ENCODE measurements around the gene RNF151. TPM values are rescaled to one million over a fixed set of nuclear protein-coding genes. Genes with fewer than 3 reads are reported as not detected.

The RNF151 gene
- total RNA-seq, 1 donor from 2014 or later = 0.27 TPM

DNA sequence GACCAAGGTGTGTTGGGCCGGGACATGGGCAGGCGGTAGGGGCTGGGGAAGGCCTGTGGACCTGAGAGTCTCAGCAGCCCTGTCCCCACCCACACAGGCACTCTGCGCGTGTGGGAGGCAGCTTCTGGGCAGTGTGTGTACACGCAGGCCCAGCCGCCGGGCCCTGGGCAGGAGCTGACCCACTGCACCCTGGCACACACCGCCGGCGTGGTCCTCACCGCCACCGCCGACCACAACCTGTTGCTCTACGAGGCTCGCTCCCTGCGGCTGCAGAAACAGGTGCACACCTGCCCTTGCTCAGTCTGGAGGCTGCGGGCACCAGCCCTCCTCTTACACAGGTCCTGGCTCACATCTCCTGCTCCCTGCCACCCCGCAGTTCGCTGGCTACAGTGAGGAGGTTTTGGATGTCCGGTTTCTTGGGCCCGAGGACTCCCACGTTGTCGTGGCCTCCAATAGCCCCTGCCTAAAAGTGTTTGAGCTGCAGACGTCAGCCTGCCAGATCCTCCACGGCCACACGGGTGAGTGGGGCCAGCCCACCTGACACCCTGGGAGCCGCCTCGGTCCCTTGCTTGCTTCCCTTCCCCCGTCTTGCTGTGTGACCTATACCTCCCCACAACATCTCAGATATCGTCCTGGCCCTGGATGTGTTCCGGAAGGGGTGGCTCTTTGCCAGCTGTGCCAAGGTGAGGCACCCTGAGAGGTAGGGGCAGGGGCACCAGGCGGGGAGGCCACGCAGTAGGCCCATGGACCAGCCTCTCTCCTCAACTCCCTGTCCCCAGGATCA is 9.0 kb downstream of the RNF151 start:
- intact Hi-C loops (cut with micrococcal nuclease) = no loop called here

DNA sequence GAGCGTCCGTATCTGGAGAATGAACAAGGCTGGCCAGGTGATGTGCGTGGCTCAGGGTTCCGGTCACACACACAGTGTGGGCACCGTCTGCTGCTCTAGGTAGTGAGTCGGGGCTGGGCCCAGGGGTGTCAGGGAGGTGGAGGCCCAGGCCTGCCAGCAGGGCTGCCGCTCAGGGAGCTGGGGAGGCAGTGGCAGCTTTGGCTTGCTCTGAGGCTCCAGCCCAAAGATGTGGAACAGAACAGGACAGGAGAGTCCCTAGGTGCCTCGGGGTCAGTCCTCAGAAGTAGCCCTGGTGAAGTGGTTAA is 9.5 kb downstream of the RNF151 start:
- intact Hi-C loops (cut with micrococcal nuclease) = no loop called here

DNA sequence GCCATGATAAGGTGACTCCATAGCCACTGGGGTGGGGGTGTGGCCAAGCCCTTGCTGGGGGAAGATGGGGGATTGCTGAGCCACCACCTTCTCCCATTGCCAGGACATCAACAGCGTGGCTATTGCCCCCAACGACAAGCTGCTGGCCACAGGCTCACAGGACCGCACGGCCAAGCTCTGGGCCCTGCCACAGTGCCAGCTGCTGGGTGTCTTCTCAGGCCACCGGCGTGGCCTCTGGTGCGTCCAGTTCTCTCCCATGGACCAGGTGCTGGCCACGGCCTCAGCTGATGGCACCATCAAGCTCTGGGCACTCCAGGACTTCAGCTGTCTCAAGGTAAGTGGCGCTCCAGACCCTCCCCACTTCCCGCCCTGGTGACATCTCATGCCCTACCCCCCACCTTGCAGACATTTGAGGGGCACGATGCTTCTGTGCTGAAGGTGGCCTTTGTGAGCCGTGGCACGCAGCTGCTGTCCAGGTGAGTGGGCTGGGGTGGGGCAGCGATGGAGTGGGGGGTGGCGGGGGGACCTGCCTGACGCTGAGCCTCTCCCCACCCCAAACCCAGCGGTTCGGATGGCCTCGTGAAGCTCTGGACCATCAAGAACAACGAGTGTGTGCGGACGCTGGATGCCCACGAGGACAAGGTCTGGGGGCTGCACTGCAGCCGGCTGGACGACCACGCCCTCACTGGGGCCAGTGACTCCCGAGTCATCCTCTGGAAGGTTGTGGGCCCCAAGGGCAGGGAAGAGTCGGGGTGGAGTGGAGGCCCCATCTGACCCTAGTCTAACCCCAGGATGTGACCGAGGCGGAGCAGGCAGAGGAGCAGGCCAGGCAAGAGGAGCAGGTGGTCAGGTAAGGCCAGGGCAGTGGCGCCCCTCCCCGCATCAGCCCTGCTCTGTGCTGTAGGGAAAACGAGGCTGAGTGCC is 10.6 kb downstream of the RNF151 start:
- intact Hi-C loops (cut with micrococcal nuclease) = no loop called here

DNA sequence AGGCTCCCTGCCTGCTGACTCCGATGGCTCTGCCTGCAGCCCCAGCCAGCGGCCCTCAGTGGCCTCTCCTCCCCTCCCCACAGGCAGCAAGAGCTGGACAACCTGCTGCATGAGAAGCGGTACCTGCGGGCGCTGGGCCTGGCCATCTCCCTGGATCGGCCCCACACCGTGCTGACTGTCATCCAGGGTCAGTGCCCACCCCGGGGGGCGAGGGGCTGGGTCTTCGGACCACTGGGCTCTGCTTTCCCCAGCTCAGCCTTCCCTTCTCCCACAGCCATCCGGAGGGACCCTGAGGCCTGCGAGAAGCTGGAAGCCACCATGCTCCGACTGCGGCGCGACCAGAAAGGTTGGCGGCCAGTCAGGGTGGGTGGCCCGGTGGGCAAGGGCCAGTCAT is 11.2 kb downstream of the RNF151 start:
- intact Hi-C loops (cut with micrococcal nuclease) = no loop called here

DNA sequence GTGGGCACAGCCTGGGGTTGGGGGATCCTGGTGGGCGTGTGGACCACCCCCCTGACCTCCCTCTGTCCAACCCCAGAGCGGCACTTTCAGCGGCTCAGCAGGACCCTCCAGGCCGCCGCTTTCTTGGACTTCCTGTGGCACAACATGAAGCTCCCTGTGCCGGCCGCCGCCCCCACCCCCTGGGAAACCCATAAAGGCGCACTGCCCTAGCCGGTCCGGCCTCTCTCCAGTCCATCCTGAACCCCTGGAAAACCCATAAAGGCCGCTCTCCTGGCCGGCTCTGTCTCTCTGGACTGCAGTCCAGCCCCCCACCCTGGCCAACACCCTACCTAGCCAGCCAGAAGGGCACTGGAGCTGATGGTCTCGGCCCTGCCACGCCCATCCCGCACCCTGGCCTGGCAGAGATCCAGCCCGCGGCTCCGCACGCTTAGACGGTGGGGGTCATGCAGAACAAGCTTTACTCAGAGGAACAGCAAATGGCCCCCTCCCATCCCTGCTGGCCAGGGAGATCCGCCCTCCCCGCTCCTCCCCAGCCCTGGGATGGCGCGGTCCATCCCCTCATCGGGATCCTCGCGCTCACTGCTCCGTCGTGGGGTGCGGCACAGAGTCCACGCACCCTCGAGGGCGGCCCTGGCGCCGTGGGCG is 11.9 kb downstream of the RNF151 start:
- intact Hi-C loops (cut with micrococcal nuclease) = no loop called here

DNA sequence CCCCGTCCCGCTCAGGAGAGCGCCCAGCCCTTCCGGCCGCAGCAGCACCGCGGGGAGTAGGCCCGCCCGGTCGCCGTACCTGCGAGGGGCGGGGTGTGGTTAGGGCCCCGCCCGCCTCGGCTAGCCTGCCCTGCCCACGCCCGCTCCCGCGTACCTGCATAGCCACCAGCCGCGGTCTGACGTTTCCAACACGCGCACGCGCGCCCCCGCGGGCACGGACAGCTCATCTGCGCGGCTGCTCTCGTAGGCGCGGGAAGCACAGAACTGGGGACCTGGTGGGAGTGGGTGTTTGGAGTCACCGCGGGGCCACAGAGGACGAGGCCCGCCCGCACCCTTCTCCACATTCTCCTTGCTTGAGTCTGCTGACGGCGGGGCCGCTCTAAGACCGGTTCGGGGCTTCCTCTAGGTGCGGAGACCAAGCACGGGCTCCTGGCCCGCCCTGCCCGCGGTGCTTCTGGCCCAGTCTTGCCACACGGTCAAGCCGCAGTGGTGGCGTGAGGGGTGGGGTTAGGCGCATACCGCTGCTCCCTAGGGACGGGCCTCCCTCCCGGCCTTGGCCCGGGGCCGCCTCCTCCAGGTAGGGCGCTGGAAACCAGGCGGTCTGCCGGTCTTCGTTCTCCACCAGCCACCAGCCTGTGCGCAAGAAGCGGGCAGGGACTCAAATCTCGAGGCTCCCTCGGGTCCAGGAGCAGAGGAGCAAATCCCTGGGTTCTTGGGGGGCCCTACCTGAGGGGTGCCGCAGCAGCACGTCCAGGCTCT is 12.8 kb downstream of the RNF151 start:
- intact Hi-C loops (cut with micrococcal nuclease) = no loop called here

DNA sequence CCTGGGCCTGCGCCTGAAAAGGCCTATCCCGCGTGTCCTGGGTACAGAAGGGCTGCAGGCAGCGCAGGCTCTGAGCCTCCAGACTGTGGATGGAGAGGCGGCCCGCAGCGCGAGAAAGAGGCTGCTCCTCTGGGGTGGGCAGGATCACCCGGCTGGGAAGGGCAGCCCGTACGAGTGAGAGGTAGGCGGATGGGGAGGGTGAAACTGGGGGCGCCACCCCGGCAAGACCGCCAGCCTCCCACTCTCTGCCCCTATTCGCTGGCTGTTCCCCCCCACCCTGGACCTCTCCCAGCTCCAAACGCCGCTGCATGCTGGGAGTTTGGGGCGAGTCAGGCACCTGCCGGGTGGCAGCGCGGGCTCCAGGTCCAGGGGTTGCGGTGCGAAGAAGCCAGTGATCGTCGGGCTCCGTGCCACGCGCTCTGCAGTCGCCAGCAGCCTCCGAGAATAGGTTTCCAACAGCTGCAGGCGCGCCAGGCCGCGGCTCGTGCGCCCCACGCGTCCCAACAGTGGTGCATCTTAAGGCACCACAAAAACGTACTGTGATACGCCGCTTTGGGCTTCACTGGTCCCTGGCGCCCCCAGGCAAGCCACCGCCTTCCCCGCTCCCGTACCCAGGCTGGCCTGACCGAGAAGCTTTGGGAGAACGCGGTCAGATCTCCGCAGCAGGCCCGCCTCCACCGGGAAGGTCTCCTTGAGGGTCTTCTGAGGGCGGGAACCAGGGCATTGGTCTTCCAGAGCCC is 13.5 kb downstream of the RNF151 start:
- intact Hi-C loops (cut with micrococcal nuclease) = no loop called here

DNA sequence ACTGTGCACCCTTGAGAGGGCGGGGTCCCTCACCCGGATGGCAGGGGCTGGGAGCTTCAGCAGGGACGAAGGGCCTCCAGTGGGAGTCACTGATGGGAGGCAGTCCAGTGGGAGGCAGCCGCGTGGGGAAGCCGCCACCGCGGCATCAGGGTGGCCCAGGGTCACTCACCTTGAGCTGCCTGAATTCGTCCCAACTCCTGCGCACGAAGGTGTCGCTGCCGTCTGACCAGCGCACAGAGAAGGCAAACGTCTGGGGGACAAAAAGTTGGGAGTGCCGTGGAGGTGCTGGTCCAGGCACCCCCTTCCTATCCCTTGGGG is 14.1 kb downstream of the RNF151 start:
- intact Hi-C loops (cut with micrococcal nuclease) = no loop called here

DNA sequence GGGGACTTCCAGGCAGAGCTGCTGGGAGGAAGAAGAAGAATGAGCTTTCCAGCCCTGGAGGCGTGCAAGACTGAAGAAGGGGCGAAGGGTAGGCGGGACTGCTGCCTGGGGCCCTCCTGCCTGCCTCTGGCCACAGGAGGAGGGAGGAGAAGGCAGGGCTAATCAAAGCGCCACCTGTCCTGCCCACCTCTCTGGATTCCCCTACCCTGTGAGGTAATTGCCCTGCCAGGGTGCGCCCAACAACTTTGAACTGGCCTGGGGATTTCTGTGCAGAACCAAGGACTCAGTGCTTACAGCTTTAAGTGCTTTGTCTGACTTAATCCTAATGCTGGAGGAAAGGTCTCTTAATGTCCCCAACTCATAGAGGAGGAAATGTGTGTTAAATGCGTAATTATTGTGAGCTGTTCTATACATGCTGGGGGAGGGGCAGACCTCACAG is 14.8 kb downstream of the RNF151 start, which contains the start of gene NOXO1:
TSS of gene NOXO1 (minus strand) at position 72 of the 439 bp plus-strand sequence. CDS start 290 bp downstream, outside the sequence.
- intact Hi-C loops (cut with micrococcal nuclease) = no loop called here

DNA sequence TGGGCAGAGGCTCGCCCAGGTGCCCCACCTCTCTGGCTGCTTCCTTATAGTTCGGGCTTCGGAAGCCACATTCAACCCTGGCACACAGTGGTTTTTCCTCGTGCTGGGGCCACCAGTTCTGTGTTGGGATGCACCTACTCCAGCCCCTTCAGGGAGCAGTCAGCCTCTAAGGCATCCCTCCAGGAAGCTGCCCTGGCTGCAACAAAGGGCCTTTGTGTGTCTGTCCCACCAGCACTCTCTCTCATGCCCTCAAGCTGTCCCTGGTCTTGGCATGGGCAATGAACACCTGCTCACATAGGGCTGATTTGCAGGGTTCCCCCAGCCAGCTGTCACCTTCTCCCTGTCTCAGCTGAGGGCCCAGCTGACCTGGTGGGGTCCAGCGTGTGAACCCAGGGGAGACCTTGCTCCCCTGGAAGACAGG is 15.4 kb downstream of the RNF151 start:
- intact Hi-C loops (cut with micrococcal nuclease) = no loop called here

DNA sequence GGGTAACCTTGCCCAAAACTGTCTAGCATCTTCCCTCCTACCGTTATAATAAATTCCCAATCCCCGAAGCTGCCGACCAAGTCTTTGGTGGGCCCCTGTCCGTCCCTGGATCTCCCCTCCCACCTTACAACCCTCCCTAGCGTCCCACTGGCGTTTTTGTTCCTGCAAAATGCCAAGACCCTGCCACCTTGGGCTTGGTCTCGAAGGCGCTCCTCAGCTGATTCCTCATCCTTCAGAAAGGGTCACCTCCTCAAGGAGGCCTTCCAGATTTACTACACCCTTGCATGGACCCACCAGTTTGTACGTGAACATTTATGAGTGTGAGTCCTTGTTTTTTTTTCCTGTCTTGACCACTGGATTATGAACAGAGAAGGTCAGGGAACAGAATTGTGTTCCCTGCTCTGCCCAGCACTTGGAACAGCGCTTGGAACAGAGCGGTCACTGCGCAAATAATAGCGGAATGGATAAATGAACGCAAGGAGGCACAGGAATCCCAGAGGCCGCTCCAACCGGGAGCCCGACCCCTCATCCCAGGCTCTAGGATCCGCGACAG is 16.4 kb downstream of the RNF151 start:
- intact Hi-C loops (cut with micrococcal nuclease) = no loop called here

DNA sequence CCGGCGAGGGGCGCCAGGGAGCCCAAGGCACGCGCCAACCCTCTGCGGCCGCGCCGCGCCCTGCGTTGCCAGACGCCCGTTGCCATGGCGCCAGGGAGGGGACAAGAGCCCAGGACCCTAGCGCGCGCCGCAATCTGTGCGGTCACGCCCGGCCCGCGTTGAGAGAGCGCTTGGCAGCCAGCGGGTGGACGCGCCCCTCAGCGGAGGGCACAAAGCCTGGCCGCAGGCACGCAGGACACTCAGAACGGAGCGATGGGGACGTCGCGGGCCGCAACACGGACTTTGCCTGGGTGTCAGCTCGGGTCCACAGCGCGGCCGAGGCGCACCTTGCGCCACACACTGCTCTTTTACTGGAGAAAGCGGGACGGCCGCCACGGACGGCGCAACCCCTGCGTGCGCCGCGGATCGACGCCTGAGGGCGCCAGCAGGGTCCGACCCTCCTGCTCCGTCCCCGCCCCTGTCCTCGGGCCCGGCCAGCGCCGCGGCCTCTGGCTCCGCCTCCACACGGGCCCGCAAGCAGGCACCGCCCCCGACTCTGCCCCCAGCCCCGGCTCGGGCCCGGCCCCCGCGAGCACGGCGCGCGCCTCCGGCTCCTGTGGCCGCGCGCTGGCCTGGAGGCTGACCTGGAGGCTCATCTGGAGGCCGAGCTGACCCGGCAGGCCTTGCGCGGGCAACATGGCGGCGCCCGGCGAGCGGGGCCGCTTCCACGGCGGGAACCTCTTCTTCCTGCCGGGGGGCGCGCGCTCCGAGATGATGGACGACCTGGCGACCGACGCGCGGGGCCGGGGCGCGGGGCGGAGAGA is 17.1 kb downstream of the RNF151 start, which contains the start of gene GFER:
TSS of gene GFER (plus strand) at position 650 of the 803 bp plus-strand sequence. CDS start at position 676, 26 bp downstream.
- intact Hi-C loops (cut with micrococcal nuclease) = loop anchor here (1.0 to 2.0 kb wide), 3 partner anchors 9 to 25 kb away; partner anchors contain the start of genes TBL3 and ZNF598

DNA sequence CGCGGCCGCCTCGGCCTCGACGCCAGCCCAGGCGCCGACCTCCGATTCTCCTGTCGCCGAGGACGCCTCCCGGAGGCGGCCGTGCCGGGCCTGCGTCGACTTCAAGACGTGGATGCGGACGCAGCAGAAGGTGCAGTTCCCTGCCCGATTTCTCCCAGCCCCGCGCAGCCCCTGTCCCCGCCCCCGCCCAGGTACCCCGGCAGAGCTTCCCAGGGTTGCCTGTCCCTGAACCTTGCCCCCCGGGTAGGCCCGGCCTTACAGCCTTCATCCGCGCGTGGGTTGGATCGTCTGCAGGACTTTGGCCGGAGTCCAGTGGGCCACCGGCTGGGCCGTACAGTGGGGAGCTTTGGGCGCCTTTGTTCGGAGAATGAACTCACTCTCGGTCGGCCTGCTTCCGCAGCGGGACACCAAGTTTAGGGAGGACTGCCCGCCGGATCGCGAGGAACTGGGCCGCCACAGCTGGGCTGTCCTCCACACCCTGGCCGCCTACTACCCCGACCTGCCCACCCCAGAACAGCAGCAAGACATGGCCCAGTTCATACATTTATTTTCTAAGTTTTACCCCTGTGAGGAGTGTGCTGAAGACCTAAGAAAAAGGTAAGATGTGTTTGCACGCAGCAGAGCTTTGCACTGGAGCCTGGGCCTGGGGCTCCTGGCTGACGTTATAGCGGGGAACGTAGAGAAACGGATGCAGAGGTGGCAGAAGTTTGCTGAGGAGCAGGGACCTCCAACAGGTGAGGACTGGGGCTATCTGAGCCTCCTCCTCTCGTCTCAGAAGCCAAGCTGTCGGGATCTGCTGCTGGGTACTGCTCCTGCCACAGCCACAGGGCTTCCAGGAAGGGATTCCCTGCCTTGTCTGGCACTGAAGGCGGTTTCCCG is 17.9 kb downstream of the RNF151 start:
- intact Hi-C loops (cut with micrococcal nuclease) = loop anchor here (1.0 to 2.0 kb wide), 3 partner anchors 8 to 24 kb away; partner anchors contain the start of genes TBL3 and ZNF598

DNA sequence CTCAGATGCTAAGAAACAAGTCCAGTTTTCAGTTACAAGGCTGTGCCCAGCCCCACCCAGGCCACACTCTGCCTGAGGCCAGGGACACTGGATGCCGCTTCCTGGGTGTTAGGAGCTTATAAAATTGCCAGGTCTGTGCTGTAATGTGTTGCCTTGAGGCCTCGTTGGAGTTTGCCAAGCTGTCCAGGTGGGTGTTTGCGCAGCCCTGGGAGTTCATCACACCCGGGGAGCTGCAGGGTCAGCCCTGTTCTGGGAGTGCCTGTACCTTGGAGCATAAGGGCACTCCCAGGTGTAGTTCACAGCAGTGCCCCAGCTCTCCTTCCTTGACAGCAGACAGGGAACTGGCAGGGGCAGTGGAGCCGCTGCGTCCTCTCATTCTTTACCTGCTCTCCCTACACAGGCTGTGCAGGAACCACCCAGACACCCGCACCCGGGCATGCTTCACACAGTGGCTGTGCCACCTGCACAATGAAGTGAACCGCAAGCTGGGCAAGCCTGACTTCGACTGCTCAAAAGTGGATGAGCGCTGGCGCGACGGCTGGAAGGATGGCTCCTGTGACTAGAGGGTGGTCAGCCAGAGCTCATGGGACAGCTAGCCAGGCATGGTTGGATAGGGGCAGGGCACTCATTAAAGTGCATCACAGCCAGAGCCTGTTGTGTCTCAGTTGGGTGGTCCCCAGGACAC is 19.0 kb downstream of the RNF151 start:
- intact Hi-C loops (cut with micrococcal nuclease) = loop anchor here (2.0 kb wide), 1 partner anchor 23 kb away; the partner anchor contains the start of gene ZNF598

DNA sequence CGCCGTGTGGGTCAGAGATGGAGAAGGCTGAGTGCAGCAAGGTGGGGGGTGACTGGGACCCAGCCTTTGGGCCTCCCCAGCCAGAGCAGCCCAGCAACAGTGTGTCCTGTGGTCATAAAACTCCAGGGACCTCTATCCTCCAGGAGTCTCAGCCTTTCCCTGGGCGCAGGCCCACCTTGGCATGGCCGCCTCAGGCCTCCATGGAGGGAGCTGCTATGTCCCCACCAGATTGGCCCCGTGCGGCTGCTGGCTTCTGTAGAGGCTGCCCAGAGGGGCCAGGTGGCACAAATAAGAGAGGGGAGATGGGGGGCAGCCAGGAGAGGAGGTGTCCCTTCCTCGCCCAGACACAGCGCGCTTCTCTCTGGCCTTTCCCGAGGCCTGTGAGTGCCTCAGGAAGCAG is 20.5 kb downstream of the RNF151 start:
- intact Hi-C loops (cut with micrococcal nuclease) = no loop called here

DNA sequence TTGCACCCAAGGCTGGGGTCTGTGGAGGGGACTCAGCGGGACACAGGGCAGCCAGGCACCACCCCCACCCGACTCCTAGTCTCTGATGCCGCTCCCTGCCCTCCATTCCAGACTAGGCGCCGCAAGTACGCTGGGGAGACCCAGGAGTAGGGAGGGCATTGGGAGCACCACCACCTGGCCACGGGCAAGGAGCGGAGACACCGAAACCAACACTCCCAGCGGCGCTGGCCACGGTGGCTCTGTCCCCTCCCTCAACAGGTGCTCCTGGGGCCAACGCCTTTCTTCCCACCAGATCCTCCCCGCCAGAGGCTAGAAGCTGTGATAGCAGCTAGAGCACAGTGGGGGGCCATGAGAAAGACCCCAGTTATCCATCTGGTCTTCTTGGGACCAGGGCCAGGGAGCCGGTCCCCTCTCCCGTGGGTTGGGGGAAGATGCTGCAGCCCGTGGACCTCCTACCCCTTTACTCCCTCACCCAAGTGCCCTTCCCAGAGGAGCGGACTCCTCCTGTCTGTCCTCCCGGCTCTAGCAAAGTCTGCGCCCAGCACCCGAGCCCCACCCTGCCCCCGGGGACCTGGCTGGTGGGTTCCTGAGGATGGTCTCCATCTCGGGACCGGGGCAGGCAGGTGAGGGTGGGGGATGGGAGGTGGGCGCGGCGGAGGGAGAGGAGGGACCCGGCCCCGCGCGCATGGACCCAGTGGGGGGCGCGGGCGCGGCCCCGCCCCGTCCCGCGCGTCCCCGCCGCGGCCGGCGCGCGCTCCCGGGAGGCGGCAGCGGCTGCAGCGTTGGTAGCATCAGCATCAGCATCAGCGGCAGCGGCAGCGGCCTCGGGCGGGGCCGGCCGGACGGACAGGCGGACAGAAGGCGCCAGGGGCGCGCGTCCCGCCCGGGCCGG is 22.8 kb downstream of the RNF151 start, which contains the start of gene SYNGR3:
TSS of gene SYNGR3 (plus strand) at position 762 of the 892 bp plus-strand sequence. CDS start 133 bp downstream, outside the sequence.
- intact Hi-C loops (cut with micrococcal nuclease) = loop anchor here (5.0 to 10.0 kb wide), 2 partner anchors 233 to 545 kb away; partner anchors contain the start of genes CEMP1, E4F1 and PDPK1
